ENCODE results near the gene SPSB3. TPM values are rescaled to one million over a fixed set of nuclear protein-coding genes. Genes with fewer than 3 reads are reported as not detected.

Gene SPSB3
- total and polyA plus RNA-seq, 2 of the 13 experiments (the other 11 are each of a cell fraction or from before 2014, with no cell fraction given): 13.2 to 21.9 TPM

GRCh38 chr16:1772908-1773702 is 9.3 kb downstream of the SPSB3 start, which contains the start of gene MRPS34 (continued):
- TF ChIP-seq, protein P1, sequence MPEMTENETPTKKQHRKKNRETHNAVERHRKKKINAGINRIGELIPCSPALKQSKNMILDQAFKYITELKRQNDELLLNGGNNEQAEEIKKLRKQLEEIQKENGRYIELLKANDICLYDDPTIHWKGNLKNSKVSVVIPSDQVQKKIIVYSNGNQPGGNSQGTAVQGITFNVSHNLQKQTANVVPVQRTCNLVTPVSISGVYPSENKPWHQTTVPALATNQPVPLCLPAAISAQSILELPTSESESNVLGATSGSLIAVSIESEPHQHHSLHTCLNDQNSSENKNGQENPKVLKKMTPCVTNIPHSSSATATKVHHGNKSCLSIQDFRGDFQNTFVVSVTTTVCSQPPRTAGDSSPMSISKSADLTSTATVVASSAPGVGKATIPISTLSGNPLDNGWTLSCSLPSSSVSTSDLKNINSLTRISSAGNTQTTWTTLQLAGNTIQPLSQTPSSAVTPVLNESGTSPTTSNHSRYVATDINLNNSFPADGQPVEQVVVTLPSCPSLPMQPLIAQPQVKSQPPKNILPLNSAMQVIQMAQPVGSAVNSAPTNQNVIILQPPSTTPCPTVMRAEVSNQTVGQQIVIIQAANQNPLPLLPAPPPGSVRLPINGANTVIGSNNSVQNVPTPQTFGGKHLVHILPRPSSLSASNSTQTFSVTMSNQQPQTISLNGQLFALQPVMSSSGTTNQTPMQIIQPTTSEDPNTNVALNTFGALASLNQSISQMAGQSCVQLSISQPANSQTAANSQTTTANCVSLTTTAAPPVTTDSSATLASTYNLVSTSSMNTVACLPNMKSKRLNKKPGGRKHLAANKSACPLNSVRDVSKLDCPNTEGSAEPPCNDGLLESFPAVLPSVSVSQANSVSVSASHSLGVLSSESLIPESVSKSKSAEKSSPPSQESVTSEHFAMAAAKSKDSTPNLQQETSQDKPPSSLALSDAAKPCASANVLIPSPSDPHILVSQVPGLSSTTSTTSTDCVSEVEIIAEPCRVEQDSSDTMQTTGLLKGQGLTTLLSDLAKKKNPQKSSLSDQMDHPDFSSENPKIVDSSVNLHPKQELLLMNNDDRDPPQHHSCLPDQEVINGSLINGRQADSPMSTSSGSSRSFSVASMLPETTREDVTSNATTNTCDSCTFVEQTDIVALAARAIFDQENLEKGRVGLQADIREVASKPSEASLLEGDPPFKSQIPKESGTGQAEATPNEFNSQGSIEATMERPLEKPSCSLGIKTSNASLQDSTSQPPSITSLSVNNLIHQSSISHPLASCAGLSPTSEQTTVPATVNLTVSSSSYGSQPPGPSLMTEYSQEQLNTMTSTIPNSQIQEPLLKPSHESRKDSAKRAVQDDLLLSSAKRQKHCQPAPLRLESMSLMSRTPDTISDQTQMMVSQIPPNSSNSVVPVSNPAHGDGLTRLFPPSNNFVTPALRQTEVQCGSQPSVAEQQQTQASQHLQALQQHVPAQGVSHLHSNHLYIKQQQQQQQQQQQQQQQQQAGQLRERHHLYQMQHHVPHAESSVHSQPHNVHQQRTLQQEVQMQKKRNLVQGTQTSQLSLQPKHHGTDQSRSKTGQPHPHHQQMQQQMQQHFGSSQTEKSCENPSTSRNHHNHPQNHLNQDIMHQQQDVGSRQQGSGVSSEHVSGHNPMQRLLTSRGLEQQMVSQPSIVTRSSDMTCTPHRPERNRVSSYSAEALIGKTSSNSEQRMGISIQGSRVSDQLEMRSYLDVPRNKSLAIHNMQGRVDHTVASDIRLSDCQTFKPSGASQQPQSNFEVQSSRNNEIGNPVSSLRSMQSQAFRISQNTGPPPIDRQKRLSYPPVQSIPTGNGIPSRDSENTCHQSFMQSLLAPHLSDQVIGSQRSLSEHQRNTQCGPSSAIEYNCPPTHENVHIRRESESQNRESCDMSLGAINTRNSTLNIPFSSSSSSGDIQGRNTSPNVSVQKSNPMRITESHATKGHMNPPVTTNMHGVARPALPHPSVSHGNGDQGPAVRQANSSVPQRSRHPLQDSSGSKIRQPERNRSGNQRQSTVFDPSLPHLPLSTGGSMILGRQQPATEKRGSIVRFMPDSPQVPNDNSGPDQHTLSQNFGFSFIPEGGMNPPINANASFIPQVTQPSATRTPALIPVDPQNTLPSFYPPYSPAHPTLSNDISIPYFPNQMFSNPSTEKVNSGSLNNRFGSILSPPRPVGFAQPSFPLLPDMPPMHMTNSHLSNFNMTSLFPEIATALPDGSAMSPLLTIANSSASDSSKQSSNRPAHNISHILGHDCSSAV (CRISPR knock-in tag; IDR thresholded peaks at IDR 0.05; ENCODE audit: borderline replicate concordance): no peak
- TF ChIP-seq, protein P2, sequence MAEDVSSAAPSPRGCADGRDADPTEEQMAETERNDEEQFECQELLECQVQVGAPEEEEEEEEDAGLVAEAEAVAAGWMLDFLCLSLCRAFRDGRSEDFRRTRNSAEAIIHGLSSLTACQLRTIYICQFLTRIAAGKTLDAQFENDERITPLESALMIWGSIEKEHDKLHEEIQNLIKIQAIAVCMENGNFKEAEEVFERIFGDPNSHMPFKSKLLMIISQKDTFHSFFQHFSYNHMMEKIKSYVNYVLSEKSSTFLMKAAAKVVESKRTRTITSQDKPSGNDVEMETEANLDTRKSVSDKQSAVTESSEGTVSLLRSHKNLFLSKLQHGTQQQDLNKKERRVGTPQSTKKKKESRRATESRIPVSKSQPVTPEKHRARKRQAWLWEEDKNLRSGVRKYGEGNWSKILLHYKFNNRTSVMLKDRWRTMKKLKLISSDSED (CRISPR knock-in tag; IDR thresholded peaks at IDR 0.05): no peak
- peak; percentile 64 for TF ChIP-seq ZNF275 (CRISPR knock-in tag; IDR thresholded peaks at IDR 0.05; ENCODE audit: borderline replicate concordance)
- TF ChIP-seq SP1 (IDR thresholded peaks at IDR 0.05): no peak
- TF ChIP-seq SP1 (CRISPR knock-in tag; IDR thresholded peaks at IDR 0.05): peak; percentile 80
- TF ChIP-seq, protein P3, sequence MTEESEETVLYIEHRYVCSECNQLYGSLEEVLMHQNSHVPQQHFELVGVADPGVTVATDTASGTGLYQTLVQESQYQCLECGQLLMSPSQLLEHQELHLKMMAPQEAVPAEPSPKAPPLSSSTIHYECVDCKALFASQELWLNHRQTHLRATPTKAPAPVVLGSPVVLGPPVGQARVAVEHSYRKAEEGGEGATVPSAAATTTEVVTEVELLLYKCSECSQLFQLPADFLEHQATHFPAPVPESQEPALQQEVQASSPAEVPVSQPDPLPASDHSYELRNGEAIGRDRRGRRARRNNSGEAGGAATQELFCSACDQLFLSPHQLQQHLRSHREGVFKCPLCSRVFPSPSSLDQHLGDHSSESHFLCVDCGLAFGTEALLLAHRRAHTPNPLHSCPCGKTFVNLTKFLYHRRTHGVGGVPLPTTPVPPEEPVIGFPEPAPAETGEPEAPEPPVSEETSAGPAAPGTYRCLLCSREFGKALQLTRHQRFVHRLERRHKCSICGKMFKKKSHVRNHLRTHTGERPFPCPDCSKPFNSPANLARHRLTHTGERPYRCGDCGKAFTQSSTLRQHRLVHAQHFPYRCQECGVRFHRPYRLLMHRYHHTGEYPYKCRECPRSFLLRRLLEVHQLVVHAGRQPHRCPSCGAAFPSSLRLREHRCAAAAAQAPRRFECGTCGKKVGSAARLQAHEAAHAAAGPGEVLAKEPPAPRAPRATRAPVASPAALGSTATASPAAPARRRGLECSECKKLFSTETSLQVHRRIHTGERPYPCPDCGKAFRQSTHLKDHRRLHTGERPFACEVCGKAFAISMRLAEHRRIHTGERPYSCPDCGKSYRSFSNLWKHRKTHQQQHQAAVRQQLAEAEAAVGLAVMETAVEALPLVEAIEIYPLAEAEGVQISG (CRISPR knock-in tag; IDR thresholded peaks at IDR 0.05): peak; percentile 95
- TF ChIP-seq BATF2 (CRISPR knock-in tag; IDR thresholded peaks at IDR 0.05): peak; percentile 97
- TF ChIP-seq, protein P4, sequence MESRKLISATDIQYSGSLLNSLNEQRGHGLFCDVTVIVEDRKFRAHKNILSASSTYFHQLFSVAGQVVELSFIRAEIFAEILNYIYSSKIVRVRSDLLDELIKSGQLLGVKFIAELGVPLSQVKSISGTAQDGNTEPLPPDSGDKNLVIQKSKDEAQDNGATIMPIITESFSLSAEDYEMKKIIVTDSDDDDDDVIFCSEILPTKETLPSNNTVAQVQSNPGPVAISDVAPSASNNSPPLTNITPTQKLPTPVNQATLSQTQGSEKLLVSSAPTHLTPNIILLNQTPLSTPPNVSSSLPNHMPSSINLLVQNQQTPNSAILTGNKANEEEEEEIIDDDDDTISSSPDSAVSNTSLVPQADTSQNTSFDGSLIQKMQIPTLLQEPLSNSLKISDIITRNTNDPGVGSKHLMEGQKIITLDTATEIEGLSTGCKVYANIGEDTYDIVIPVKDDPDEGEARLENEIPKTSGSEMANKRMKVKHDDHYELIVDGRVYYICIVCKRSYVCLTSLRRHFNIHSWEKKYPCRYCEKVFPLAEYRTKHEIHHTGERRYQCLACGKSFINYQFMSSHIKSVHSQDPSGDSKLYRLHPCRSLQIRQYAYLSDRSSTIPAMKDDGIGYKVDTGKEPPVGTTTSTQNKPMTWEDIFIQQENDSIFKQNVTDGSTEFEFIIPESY (CRISPR knock-in tag; IDR thresholded peaks at IDR 0.05): 0 out of 2 replicates have a peak, but pooled peaks have one; percentile 10
- peak; percentile 84 for TF ChIP-seq TARDBP (CRISPR knock-in tag; IDR thresholded peaks at IDR 0.05)
- no peak for TF ChIP-seq ZNF230 (CRISPR knock-in tag; IDR thresholded peaks at IDR 0.05)
- no peak for TF ChIP-seq TCF7 (IDR thresholded peaks at IDR 0.05; ENCODE audit: low read depth)

Measured in HepG2 (cell line).